GM12878 (cell line): ENCODE measurements around the gene NT5DC3. TPM values are rescaled to one million over a fixed set of nuclear protein-coding genes. Genes with fewer than 3 reads are reported as not detected.

Experiments used
- ATAC-seq: fragments of 200-7000 bp; cut with Tn5 transposase; 3 replicates; pipeline ENCODE4 v1.9.1; 2020; ENCODE audit warnings: mild to moderate bottlenecking, moderate library complexity
- BruUV-seq: library from RNA; stranded (reverse); fragments of 400-500 nt; replicated peaks from 2 replicates; lab custom pipeline; 2021; lab: Mats Ljungman, UMichigan
- CTCF ChIA-PET: fragments of 300-600 bp; sonication (Branson Sonifier 250); formaldehyde crosslinking; extraction: SDS; loops from one replicate; lab custom pipeline; 2021; ENCODE audit warnings: inconsistent platforms; lab: Yijun Ruan, JAX
- POLR2A ChIA-PET: fragments of 350-600 bp; formaldehyde crosslinking; extraction: SDS; loops from one replicate; lab custom pipeline; 2021; ENCODE audit warnings: inconsistent platforms; lab: Charles Lee
- RAD21 ChIA-PET: fragments of 300-600 bp; sonication (Branson Sonifier 250); formaldehyde crosslinking; loops from one replicate; lab custom pipeline; 2023; ENCODE audit warnings: antibody characterized with exemption; ENCODE audit not compliant: unreplicated experiment; lab: Charles Lee
- SMC1A ChIA-PET: fragments of 300-600 bp; sonication (Branson Sonifier 250); formaldehyde crosslinking; loops from one replicate; lab custom pipeline; 2023; ENCODE audit not compliant: unreplicated experiment, uncharacterized antibody; lab: Charles Lee
- DNase-seq: peaks from one replicate; pipeline ENCODE4 v3.0.0-alpha.2; 2011; ENCODE audit warnings: low read depth, low spot score
- FAIRE-seq: peaks from 3 replicates; lab custom pipeline; 2011; peaks lifted over from hg19 to GRCh38; lab: Jason Lieb, UNC
- H2AFZ ChIP-seq: 2 replicates; pipeline ENCODE4 v1.6.0; 2011; ENCODE audit warnings: low read depth, low read length, control low read depth; ENCODE audit not compliant: control insufficient read depth
- H3K27ac ChIP-seq: 2 replicates; pipeline ENCODE4 v1.5.1; 2011; ENCODE audit warnings: control low read depth; ENCODE audit not compliant: control insufficient read depth, insufficient read depth
- H3K27me3 ChIP-seq, 2 experiments: replicated peaks in 1 of 2; 2 replicates each; pipeline versions ENCODE4 v1.6.0 to v1.6.1; 2011; ENCODE audit warnings: low read length in 1 of 2; ENCODE audit not compliant: control insufficient read depth in 2 of 2, insufficient read depth in 2 of 2
- H3K36me3 ChIP-seq, 2 experiments: 2 replicates each; pipeline ENCODE4 v1.5.1; 2011; ENCODE audit warnings: low read length in 1 of 2; ENCODE audit not compliant: control insufficient read depth in 2 of 2, insufficient read depth in 2 of 2
- H3K4me1 ChIP-seq: 2 replicates; pipeline ENCODE4 v1.6.1; 2011; ENCODE audit warnings: mild to moderate bottlenecking, low read length, moderate library complexity, mixed read lengths; ENCODE audit not compliant: control insufficient read depth, insufficient read depth
- H3K4me2 ChIP-seq: 2 replicates; pipeline ENCODE4 v1.6.0; 2011; ENCODE audit warnings: control low read depth; ENCODE audit not compliant: control insufficient read depth, insufficient read depth
- H3K4me3 ChIP-seq: fragments of 200-600 bp; sonication (generic); 2 replicates; pipeline ENCODE4 v1.5.1; 2016
- H3K79me2 ChIP-seq: 2 replicates; pipeline ENCODE4 v1.6.0; 2011; ENCODE audit warnings: low read length; ENCODE audit not compliant: control insufficient read depth, insufficient read depth
- H3K9ac ChIP-seq: 2 replicates; pipeline ENCODE4 v1.8.0; 2011; ENCODE audit warnings: low read length, control low read depth, mixed read lengths; ENCODE audit not compliant: control insufficient read depth, insufficient read depth
- H3K9me3 ChIP-seq: replicated peaks from 3 replicates; pipeline ENCODE4 v1.5.1; 2011; ENCODE audit warnings: mild to moderate bottlenecking, low read length; ENCODE audit not compliant: control insufficient read depth, insufficient read depth
- H4K20me1 ChIP-seq: 2 replicates; pipeline ENCODE4 v1.6.0; 2011; ENCODE audit not compliant: control insufficient read depth, insufficient read depth
- BRCA1 ChIP-seq: IDR thresholded peaks from 2 replicates; pipeline ENCODE4 v1.6.1; 2011; ENCODE audit warnings: low read depth, low read length, improper control_type of control experiment
- ESRRA ChIP-seq: IDR thresholded peaks from 2 replicates; pipeline ENCODE4 v1.6.1; 2012; ENCODE audit warnings: mild to moderate bottlenecking, low read length, improper control_type of control experiment
- FOXM1 ChIP-seq: IDR thresholded peaks from 2 replicates; pipeline ENCODE4 v1.6.1; 2012; ENCODE audit warnings: low read depth, mild to moderate bottlenecking, inconsistent platforms, low read length, moderate library complexity
- JUND ChIP-seq: IDR thresholded peaks from 2 replicates; pipeline ENCODE4 v1.6.1; 2012; ENCODE audit warnings: low read depth, mild to moderate bottlenecking, low read length, improper control_type of control experiment, moderate library complexity
- POLR2A ChIP-seq: IDR thresholded peaks from 2 replicates; pipeline ENCODE4 v1.6.1; 2011; ENCODE audit warnings: low read depth, mild to moderate bottlenecking, low read length
- SMARCA5 ChIP-seq: fragments of 450-650 bp; IDR thresholded peaks from 2 replicates; pipeline ENCODE4 v1.6.1; 2017; ENCODE audit warnings: mild to moderate bottlenecking
- SMC3 ChIP-seq: IDR thresholded peaks from 2 replicates; pipeline ENCODE4 v1.6.1; 2011; ENCODE audit warnings: low read length, improper control_type of control experiment, borderline replicate concordance
- ZNF384 ChIP-seq: IDR thresholded peaks from 2 replicates; pipeline ENCODE4 v1.6.1; 2012; ENCODE audit warnings: low read depth, mild to moderate bottlenecking, low read length, improper control_type of control experiment, borderline replicate concordance
- WGBS: methylation state at CpG from one replicate; pipeline ENCODE4 v1.1.6; 2016; ENCODE audit warnings: low lambda C conversion rate; ENCODE audit not compliant: insufficient replicate concordance, insufficient coverage; ENCODE audit errors: missing lambda C conversion rate; 5-methylcytosine and 5-hydroxymethylcytosine counted together
- in situ Hi-C: fragments of 300-500 bp; cut with MboI; formaldehyde crosslinking; loops from 9 replicates; pipeline ENCODE4 v1.14.3; 2018; ENCODE audit warnings: mixed read lengths
- intact Hi-C: fragments of 100-400 bp; cut with micrococcal nuclease; formaldehyde crosslinking; loops from one replicate; pipeline ENCODE4 v1.14.2; 2022; ENCODE audit not compliant: unreplicated experiment
- polyA plus RNA-seq, 11 experiments: library from polyadenylated mRNA; depleted of rRNA in 4 of 11; unstranded in 6 of 11; stranded (reverse) in 5 of 11; fragments of >200 nt; fragmentation: Nextera tagmentation in 4 of 11; fragmentation: Illumina TruSeq in 1 of 11; extraction: Ambion mirVana in 4 of 11; extraction: Trizol in 1 of 11; gene quantifications; 1 replicate in 1 of 11; 2 replicates in 10 of 11; pipeline versions ENCODE4 v1.2.1 to v1.2.3, GENCODE V29; 2011 to 2016; ENCODE audit warnings: inconsistent platforms in 2 of 11, missing spikeins in 2 of 11, low read depth in 1 of 11
- total RNA-seq, 4 experiments: library from RNA; depleted of rRNA in 3 of 4; stranded (reverse); fragments of >200 nt in 3 of 4; fragmentation: Illumina TruSeq in 1 of 4; extraction: Trizol in 1 of 4; gene quantifications; 2 replicates each; pipeline versions ENCODE4 v1.2.1 to v1.2.3, GENCODE V29; 2013 to 2021
- TF ChIP-seq, protein P1 (sequence below): fragments of 450-650 bp; IDR thresholded peaks from 2 replicates; pipeline ENCODE4 v1.6.1; 2017; ENCODE audit warnings: mild to moderate bottlenecking, moderate library complexity
- TF ChIP-seq, protein P2 (sequence below): fragments of 450-650 bp; formaldehyde crosslinking; IDR thresholded peaks from 2 replicates; pipeline ENCODE4 v1.4.0; 2022; ENCODE audit warnings: mild to moderate bottlenecking, moderate library complexity
- TF ChIP-seq, protein P3 (sequence below): fragments of 450-650 bp; formaldehyde crosslinking; IDR thresholded peaks from 2 replicates; pipeline ENCODE4 v1.4.0; 2020; ENCODE audit warnings: mild to moderate bottlenecking, moderate library complexity

The NT5DC3 gene
- total and polyA plus RNA-seq, 10 of the 15 experiments (the other 5 are each of a cell fraction or from before 2014, with no cell fraction given): 2.0 to 12.4 (median 5.9) TPM

DNA sequence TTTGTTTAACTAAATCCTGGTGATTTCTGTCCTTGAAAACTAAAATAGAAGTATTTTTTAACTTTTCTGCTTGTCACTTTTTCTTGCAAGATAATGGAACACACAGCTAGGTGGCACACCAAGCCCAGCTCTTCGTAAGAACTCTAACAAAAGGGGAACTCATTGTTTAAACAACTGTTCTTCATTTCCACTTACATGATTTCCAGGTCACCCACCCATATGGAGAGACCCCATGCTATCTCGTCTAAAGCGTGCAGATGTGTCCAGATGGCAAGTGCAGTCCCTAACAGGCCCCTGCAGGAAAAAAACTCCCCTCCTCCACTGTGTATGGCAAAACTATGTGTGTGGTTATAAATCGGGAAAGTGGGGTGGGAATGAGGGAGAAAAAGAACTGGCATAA lies 43.3 kb upstream of the NT5DC3 start:
- WGBS: 12% methylated on average over 4 of the region's 4 CpGs
- Histone ChIP-seq H2AFZ (no peak overlapping the region; the same call in 1 of the 2 replicates), H4K20me1 (no peaks in the 10 kb centered on the region), H3K4me3 (no peak overlapping the region), H3K36me3 (no peaks in the 10 kb centered on the region), H3K9me3 (no peaks in the 10 kb centered on the region), H3K27ac (no peak overlapping the region), H3K9ac (no peak overlapping the region), H3K79me2 (no peaks in the 10 kb centered on the region), H3K27me3 (no peaks in the 10 kb centered on the region), H3K4me2 (no peak overlapping the region), H3K4me1 (peaks cover 29% of the 10 kb centered on the region)
- intact Hi-C loops (loop anchor here (1.0 to 10.0 kb wide), 3 partner anchors 83 to 470 kb away; partner anchors contain the start of gene TDG), in situ Hi-C loops (loop anchor here (5.0 kb wide), 1 partner anchor 223 kb away; no protein-coding TSS in a partner anchor)
- RAD21 ChIA-PET: interaction anchor here (0.6 to 7.0 kb wide), 21 partner anchors 14 to 404 kb away, joined by 3 to 121 read pairs (median 3); partner anchors contain the start of genes HSP90B1, NFYB and TDG
- peak; percentile 20 for ATAC-seq
- POLR2A ChIA-PET: interaction anchor here (0.9 to 5.8 kb wide), 4 partner anchors 43 to 225 kb away, joined by 3 to 73 read pairs (median 4); partner anchors contain the start of genes HSP90B1 and TDG
- FAIRE-seq: no peak
- no peak for DNase-seq
- CTCF ChIA-PET: interaction anchor here (0.5 to 10.6 kb wide), 42 partner anchors 10 to 470 kb away, joined by 3 to 239 read pairs (median 5); partner anchors contain the start of gene NFYB
- no TSS peak for BruUV-seq
- SMC1A ChIA-PET: interaction anchor here (0.6 to 7.3 kb wide), 34 partner anchors 15 to 228 kb away, joined by 3 to 125 read pairs (median 3); partner anchors contain the start of genes HCFC2 and HSP90B1
- TF ChIP-seq, protein P1, sequence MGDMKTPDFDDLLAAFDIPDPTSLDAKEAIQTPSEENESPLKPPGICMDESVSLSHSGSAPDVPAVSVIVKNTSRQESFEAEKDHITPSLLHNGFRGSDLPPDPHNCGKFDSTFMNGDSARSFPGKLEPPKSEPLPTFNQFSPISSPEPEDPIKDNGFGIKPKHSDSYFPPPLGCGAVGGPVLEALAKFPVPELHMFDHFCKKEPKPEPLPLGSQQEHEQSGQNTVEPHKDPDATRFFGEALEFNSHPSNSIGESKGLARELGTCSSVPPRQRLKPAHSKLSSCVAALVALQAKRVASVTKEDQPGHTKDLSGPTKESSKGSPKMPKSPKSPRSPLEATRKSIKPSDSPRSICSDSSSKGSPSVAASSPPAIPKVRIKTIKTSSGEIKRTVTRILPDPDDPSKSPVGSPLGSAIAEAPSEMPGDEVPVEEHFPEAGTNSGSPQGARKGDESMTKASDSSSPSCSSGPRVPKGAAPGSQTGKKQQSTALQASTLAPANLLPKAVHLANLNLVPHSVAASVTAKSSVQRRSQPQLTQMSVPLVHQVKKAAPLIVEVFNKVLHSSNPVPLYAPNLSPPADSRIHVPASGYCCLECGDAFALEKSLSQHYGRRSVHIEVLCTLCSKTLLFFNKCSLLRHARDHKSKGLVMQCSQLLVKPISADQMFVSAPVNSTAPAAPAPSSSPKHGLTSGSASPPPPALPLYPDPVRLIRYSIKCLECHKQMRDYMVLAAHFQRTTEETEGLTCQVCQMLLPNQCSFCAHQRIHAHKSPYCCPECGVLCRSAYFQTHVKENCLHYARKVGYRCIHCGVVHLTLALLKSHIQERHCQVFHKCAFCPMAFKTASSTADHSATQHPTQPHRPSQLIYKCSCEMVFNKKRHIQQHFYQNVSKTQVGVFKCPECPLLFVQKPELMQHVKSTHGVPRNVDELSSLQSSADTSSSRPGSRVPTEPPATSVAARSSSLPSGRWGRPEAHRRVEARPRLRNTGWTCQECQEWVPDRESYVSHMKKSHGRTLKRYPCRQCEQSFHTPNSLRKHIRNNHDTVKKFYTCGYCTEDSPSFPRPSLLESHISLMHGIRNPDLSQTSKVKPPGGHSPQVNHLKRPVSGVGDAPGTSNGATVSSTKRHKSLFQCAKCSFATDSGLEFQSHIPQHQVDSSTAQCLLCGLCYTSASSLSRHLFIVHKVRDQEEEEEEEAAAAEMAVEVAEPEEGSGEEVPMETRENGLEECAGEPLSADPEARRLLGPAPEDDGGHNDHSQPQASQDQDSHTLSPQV: no peak
- no peak for TF ChIP-seq FOXM1
- TF ChIP-seq, protein P2, sequence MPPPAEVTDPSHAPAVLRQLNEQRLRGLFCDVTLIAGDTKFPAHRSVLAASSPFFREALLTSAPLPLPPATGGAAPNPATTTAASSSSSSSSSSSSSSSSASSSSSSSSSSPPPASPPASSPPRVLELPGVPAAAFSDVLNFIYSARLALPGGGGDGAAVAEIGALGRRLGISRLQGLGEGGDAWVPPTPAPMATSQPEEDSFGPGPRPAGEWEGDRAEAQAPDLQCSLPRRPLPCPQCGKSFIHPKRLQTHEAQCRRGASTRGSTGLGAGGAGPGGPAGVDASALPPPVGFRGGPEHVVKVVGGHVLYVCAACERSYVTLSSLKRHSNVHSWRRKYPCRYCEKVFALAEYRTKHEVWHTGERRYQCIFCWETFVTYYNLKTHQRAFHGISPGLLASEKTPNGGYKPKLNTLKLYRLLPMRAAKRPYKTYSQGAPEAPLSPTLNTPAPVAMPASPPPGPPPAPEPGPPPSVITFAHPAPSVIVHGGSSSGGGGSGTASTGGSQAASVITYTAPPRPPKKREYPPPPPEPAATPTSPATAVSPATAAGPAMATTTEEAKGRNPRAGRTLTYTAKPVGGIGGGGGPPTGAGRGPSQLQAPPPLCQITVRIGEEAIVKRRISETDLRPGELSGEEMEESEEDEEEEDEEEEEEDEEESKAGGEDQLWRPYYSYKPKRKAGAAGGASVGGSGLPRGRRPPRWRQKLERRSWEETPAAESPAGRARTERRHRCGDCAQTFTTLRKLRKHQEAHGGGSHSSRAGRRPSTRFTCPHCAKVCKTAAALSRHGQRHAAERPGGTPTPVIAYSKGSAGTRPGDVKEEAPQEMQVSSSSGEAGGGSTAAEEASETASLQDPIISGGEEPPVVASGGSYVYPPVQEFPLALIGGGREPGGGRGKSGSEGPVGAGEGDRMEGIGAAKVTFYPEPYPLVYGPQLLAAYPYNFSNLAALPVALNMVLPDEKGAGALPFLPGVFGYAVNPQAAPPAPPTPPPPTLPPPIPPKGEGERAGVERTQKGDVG (CRISPR knock-in tag): no peak
- no peak for TF ChIP-seq ZNF384
- no peak for TF ChIP-seq JUND
- TF ChIP-seq POLR2A: no peak
- TF ChIP-seq ESRRA: no peak
- TF ChIP-seq, protein P3, sequence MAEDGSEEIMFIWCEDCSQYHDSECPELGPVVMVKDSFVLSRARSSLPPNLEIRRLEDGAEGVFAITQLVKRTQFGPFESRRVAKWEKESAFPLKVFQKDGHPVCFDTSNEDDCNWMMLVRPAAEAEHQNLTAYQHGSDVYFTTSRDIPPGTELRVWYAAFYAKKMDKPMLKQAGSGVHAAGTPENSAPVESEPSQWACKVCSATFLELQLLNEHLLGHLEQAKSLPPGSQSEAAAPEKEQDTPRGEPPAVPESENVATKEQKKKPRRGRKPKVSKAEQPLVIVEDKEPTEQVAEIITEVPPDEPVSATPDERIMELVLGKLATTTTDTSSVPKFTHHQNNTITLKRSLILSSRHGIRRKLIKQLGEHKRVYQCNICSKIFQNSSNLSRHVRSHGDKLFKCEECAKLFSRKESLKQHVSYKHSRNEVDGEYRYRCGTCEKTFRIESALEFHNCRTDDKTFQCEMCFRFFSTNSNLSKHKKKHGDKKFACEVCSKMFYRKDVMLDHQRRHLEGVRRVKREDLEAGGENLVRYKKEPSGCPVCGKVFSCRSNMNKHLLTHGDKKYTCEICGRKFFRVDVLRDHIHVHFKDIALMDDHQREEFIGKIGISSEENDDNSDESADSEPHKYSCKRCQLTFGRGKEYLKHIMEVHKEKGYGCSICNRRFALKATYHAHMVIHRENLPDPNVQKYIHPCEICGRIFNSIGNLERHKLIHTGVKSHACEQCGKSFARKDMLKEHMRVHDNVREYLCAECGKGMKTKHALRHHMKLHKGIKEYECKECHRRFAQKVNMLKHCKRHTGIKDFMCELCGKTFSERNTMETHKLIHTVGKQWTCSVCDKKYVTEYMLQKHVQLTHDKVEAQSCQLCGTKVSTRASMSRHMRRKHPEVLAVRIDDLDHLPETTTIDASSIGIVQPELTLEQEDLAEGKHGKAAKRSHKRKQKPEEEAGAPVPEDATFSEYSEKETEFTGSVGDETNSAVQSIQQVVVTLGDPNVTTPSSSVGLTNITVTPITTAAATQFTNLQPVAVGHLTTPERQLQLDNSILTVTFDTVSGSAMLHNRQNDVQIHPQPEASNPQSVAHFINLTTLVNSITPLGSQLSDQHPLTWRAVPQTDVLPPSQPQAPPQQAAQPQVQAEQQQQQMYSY (CRISPR knock-in tag): no peak
- peak; percentile 67; the same call in 1 of the 2 replicates for TF ChIP-seq SMC3
- TF ChIP-seq BRCA1: no peak
- 0 out of 2 replicates have a peak, but pooled peaks have one; percentile 27 for TF ChIP-seq SMARCA5
